HT-29 (cell line): ENCODE results near the gene WFDC1. TPM values are rescaled to one million over a fixed set of nuclear protein-coding genes. Genes with fewer than 3 reads are reported as not detected.
A peak's percentile ranks its signal among the peaks of the same experiment; 100 is the strongest.

Source experiments
- DNase-seq: peaks from one replicate; pipeline ENCODE4 v3.0.0-alpha.2; 2015; ENCODE audit warnings: low spot score
- total RNA-seq: library from RNA; depleted of rRNA; stranded (reverse); fragments of >200 nt; shearing (Covaris generic); gene quantifications from 2 replicates; pipeline ENCODE4 v1.2.3, GENCODE V29; 2014; rRNA removed

The WFDC1 gene
- not detected in 2 replicates for total RNA-seq

GRCh38 chr16:84294531-84295142, at the start of gene WFDC1:
TSS of gene WFDC1 (plus strand) at chr16:84294878. CDS start at chr16:84294972, 94 bp downstream.
- DNase-seq = no peak

GRCh38 chr16:84245956-84246678, 48.6 kb upstream of the WFDC1 start:
- DNase-seq = no peak

- DNase-seq = no peak
These were observed 48.0 kb upstream of the WFDC1 start for GRCh38 chr16:84246679-84247077.

GRCh38 chr16:84247331-84247730, 47.3 kb upstream of the WFDC1 start:
- no peak for DNase-seq

- DNase-seq = no peak
These were observed 46.8 kb upstream of the WFDC1 start for GRCh38 chr16:84247844-84248243.

- no peak for DNase-seq
These were observed 42.5 kb upstream of the WFDC1 start for GRCh38 chr16:84252184-84252583.

- DNase-seq = no peak
These were observed 41.5 kb upstream of the WFDC1 start for GRCh38 chr16:84253173-84253572.

- DNase-seq = no peak
These were observed 40.6 kb upstream of the WFDC1 start for GRCh38 chr16:84254062-84254461.

- DNase-seq = no peak
These were observed 39.4 kb upstream of the WFDC1 start for GRCh38 chr16:84255050-84255810.

- DNase-seq = no peak
These were observed 36.4 kb upstream of the WFDC1 start for GRCh38 chr16:84258266-84258665.

- DNase-seq = no peak
These were observed 35.0 kb upstream of the WFDC1 start for GRCh38 chr16:84259691-84260090.

GRCh38 chr16:84260766-84261554, 33.7 kb upstream of the WFDC1 start:
- no peak for DNase-seq

- DNase-seq = no peak
These were observed 32.6 kb upstream of the WFDC1 start for GRCh38 chr16:84262031-84262430.

- no peak for DNase-seq
These were observed 31.7 kb upstream of the WFDC1 start for GRCh38 chr16:84262939-84263338.

- peak; percentile 71 for DNase-seq
These were observed 28.2 kb upstream of the WFDC1 start for GRCh38 chr16:84266451-84266850.

GRCh38 chr16:84267380-84267779, 27.3 kb upstream of the WFDC1 start:
- DNase-seq = no peak

GRCh38 chr16:84268291-84269040, 26.2 kb upstream of the WFDC1 start:
- DNase-seq = no peak

GRCh38 chr16:84270071-84270470, 24.6 kb upstream of the WFDC1 start:
- DNase-seq = no peak

GRCh38 chr16:84270531-84270930, 24.1 kb upstream of the WFDC1 start:
- DNase-seq = no peak

- no peak for DNase-seq
These were observed 23.6 kb upstream of the WFDC1 start for GRCh38 chr16:84271037-84271436.

- DNase-seq = no peak
These were observed 22.8 kb upstream of the WFDC1 start for GRCh38 chr16:84271866-84272265.
